Panc1 (cell line): Measurements from ENCODE around the gene ATRN.

ENCODE experiments used
- CTCF ChIP-seq: fragments of 450-650 bp; IDR thresholded peaks from 2 replicates; pipeline ENCODE4 v1.5.1; 2017; ENCODE audit warnings: mild to moderate bottlenecking
- POLR2AphosphoS5 ChIP-seq: IDR thresholded peaks from 2 replicates; pipeline ENCODE4 v1.6.1; 2012; ENCODE audit warnings: mild to moderate bottlenecking, low read depth, low read length, moderate library complexity
- REST ChIP-seq, 2 experiments: IDR thresholded peaks; 2 replicates each; pipeline ENCODE4 v1.6.1; 2011 to 2012; ENCODE audit warnings: low read depth in 2 of 2, control low read depth in 1 of 2, low read length in 1 of 2, mild to moderate bottlenecking in 1 of 2, moderate library complexity in 1 of 2; ENCODE audit not compliant: insufficient read depth in 1 of 2
- TCF7L2 ChIP-seq: IDR thresholded peaks from 2 replicates; pipeline ENCODE4 v1.6.1; 2011; ENCODE audit warnings: mild to moderate bottlenecking, low read depth, low read length, inconsistent platforms

- no peak for TF ChIP-seq CTCF
- TF ChIP-seq POLR2AphosphoS5, result no peak
- TF ChIP-seq REST (IDR thresholded peaks at IDR 0.05; ENCODE audit: insufficient read depth in 1 of 2, low read depth in 2 of 2, low read length in 1 of 2), result no peak
- TF ChIP-seq TCF7L2, result no peak
These were observed 5.5 kb upstream of the ATRN start for GRCh38 chr20:3465301-3465700.
